ENCODE data around the gene PDE6B. TPM values are rescaled to one million over a fixed set of nuclear protein-coding genes. Genes with fewer than 3 reads are reported as not detected.
"Not testable (repeated sequence)": the region's sequence is repeated elsewhere in the genome, so short reads cannot be mapped to it uniquely, and the experiment has no call there.

PDE6B gene
- total RNA-seq, 1 donor, result not detected

DNA sequence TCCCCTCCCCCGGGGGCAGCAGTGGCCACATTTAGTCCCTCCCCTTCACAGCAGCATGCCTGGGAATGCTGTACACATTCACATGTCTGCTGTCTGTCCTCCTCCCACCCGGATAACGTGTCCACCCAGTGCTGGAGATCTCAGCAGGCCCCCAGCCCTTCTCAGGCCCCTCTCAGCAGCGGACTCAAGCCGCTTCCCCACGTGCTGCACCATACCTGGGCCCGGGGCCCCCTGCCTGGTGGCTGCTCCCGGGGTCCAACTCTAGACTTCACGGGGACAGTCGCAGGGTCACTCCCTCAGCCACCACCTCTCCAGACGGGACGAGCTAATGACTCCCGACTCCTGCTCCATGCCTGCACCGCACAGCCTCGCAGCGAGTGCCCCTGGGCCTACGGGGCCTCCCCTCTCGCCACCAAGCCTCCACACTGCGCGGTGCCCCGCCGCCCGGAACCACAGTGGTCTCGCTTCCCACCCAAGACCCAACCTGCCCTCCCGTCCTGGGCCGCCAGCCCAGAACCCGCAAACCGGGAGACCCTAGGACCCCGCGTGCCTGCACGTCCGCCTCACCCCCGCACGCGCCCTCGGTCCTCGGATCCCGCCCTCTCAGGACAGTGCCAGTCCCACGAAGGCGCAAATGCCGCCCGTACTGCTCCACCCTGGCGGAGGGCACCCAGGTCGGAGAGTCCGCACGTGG lies 79.0 kb downstream of the PDE6B start:
- peaks cover 34% of the 10 kb centered on the region for H3K79me2 ChIP-seq (ENCODE audit: insufficient read depth, low read length)
- H3K27ac ChIP-seq (ENCODE audit: low read depth, low read length), result no peak overlapping the region
- H3K4me2 ChIP-seq (ENCODE audit: insufficient read depth, low read length), result no peak overlapping the region
- peaks cover 20% of the 10 kb centered on the region for H4K20me1 ChIP-seq (ENCODE audit: insufficient read depth, low read length)
- TF ChIP-seq CTCF (IDR thresholded peaks at IDR 0.05; ENCODE audit: extremely low read depth, low read depth, low read length), result no peak
- no peaks in the 10 kb centered on the region for H3K27me3 ChIP-seq (ENCODE audit: insufficient read depth, low read length)
- peaks cover 10% of the 10 kb centered on the region for H3K4me1 ChIP-seq (ENCODE audit: insufficient read depth, low read length)
- peaks cover under 1% of the 10 kb centered on the region for H3K36me3 ChIP-seq (ENCODE audit: insufficient read depth, low read length)
- no peak overlapping the region for H2AFZ ChIP-seq (ENCODE audit: low read length)
- no peaks in the 10 kb centered on the region for H3K9me3 ChIP-seq (ENCODE audit: low read depth, low read length)
- DNase-seq (ENCODE audit: insufficient read length, low spot score, missing footprints), result no peak
- H3K4me3 ChIP-seq (ENCODE audit: insufficient read depth, low read length), result no peak overlapping the region

DNA sequence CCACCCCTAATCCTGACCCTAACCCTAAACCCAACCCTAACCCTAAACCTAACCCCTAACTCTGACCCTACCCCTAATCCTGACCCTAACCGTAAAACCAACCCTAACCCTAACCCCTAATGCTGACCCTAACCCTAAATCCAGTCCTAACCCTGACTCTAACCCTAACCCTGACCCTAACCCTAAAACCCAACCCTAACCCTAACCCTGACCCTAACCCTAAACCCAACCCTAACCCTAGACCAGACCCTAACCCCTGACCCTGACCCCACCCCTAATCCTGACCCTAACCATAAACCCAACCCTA lies 79.6 kb downstream of the PDE6B start:
- Histone ChIP-seq H3K4me2 (ENCODE audit: insufficient read depth, low read length) (peak overlapping the region; percentile 92), H3K27ac (ENCODE audit: low read depth, low read length) (no peak overlapping the region), H3K36me3 (ENCODE audit: insufficient read depth, low read length) (peaks cover 5% of the 10 kb centered on the region), H3K4me3 (ENCODE audit: insufficient read depth, low read length) (peak overlapping the region; percentile 90), H3K79me2 (ENCODE audit: insufficient read depth, low read length) (peaks cover 40% of the 10 kb centered on the region), H4K20me1 (ENCODE audit: insufficient read depth, low read length) (peaks cover 26% of the 10 kb centered on the region), H3K9me3 (ENCODE audit: low read depth, low read length) (no peaks in the 10 kb centered on the region), H3K27me3 (ENCODE audit: insufficient read depth, low read length) (no peaks in the 10 kb centered on the region), H2AFZ (ENCODE audit: low read length) (no peak overlapping the region), H3K4me1 (ENCODE audit: insufficient read depth, low read length) (peaks cover 13% of the 10 kb centered on the region)
- TF ChIP-seq CTCF (IDR thresholded peaks at IDR 0.05; ENCODE audit: extremely low read depth, low read depth, low read length), result no peak
- DNase-seq (ENCODE audit: insufficient read length, low spot score, missing footprints), result no peak

DNA sequence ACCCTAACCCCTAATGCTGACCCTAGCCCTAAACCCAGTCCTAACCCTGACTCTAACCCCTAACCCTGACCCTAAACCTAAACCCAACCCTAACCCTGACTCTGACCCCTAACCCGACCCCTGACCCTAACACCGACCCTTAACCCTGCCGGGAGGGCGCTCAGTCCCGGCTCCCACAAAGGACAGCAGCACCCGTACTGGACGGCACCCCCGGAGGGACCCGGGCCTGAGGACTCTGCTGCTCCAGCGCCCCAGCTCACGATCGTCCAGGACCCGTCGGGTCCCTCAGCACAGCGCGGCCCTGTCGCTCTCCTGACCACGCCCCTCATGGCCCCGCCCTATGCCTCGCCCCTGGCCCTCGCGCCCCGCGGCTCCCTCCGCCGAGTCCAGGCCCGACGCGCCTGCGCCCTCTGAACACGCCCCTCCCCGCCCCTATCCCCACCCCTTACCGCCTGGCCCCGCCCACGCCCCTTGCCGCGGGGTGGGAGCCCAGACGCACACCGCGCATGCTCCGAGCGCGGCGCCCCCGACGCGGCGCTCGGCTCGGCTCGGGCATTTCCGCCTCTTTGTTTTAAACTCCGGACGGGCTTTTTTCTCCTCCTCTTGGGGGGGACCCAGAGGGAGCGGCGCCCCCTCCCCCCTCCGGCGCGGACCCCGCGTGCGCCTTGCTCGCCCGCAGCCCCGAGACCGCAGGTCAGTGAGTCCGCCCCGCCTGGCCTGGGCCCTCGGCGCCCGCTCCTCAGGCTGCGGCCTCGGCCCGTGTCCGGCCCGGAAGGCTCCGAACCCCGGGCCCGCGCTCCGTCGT lies 80.1 kb downstream of the PDE6B start, which contains the start of gene PCGF3:
PCGF3 (plus strand) TSS at position 555 of the 805 bp plus-strand sequence. CDS start 27,849 bp downstream, outside the sequence.
- H3K27ac ChIP-seq (ENCODE audit: low read depth, low read length), result peak within 1 kb of the TSS; percentile 86
- H3K4me2 ChIP-seq (ENCODE audit: insufficient read depth, low read length), result peak within 1 kb of the TSS; percentile 92
- no peaks in the 10 kb centered on the region for H3K27me3 ChIP-seq (ENCODE audit: insufficient read depth, low read length)
- peaks cover 13% of the 10 kb centered on the region for H3K4me1 ChIP-seq (ENCODE audit: insufficient read depth, low read length)
- peaks cover 32% of the 10 kb centered on the region for H4K20me1 ChIP-seq (ENCODE audit: insufficient read depth, low read length)
- no peaks in the 10 kb centered on the region for H3K9me3 ChIP-seq (ENCODE audit: low read depth, low read length)
- H2AFZ ChIP-seq (ENCODE audit: low read length), result peak within 1 kb of the TSS; percentile 87
- H3K79me2 ChIP-seq (ENCODE audit: insufficient read depth, low read length), result peaks cover 46% of the 10 kb centered on the region
- no peak for TF ChIP-seq CTCF (IDR thresholded peaks at IDR 0.05; ENCODE audit: extremely low read depth, low read depth, low read length)
- DNase-seq (ENCODE audit: insufficient read length, low spot score, missing footprints), result peak; percentile 100
- peak within 1 kb of the TSS; percentile 90 for H3K4me3 ChIP-seq (ENCODE audit: insufficient read depth, low read length)
- peaks cover 5% of the 10 kb centered on the region for H3K36me3 ChIP-seq (ENCODE audit: insufficient read depth, low read length)

GRCh38 chr4:706083-706633 lies 80.8 kb downstream of the PDE6B start:
- H3K9me3 ChIP-seq (ENCODE audit: low read depth, low read length); DNase-seq (ENCODE audit: insufficient read length, low spot score, missing footprints); H3K27me3 ChIP-seq (ENCODE audit: insufficient read depth, low read length); H2AFZ ChIP-seq (ENCODE audit: low read length); H3K36me3 ChIP-seq (ENCODE audit: insufficient read depth, low read length): not testable (repeated sequence)
- Histone ChIP-seq H4K20me1 (ENCODE audit: insufficient read depth, low read length) (peaks cover 38% of the 10 kb centered on the region), H3K79me2 (ENCODE audit: insufficient read depth, low read length) (peaks cover 52% of the 10 kb centered on the region), H3K4me3 (ENCODE audit: insufficient read depth, low read length) (peak overlapping the region; percentile 90), H3K4me1 (ENCODE audit: insufficient read depth, low read length) (peaks cover 13% of the 10 kb centered on the region), H3K4me2 (ENCODE audit: insufficient read depth, low read length) (peak overlapping the region; percentile 85), H3K27ac (ENCODE audit: low read depth, low read length) (peak overlapping the region; percentile 86)
